Measurements from ENCODE around the gene ZFP92. TPM values are rescaled to one million over a fixed set of nuclear protein-coding genes. Genes with fewer than 3 reads are reported as not detected.

Gene ZFP92
- total and polyA plus RNA-seq, 2 donors, result 0.19 to 0.27 TPM

- peaks cover 0 to 6% of the 10 kb centered on the region in 2 donors for H3K4me1 ChIP-seq (ENCODE audit: control insufficient read depth in 2 of 2, insufficient read depth in 2 of 2, low read length in 2 of 2)
- H3K27me3 ChIP-seq (ENCODE audit: control insufficient read depth in 2 of 2, insufficient read depth in 1 of 2, low read length in 1 of 2), result peaks cover 0 to 26% of the 10 kb centered on the region in 2 donors
- no peak for DNase-seq (ENCODE audit: low read depth in 6 of 9, low spot score in 9 of 9)
- 98% methylated on average over 15 of the region's 15 CpGs for WGBS
- no peak overlapping the region for H3K4me3 ChIP-seq (ENCODE audit: low read length in 2 of 2)
- no peak overlapping the region for H3K27ac ChIP-seq (ENCODE audit: low read depth in 1 of 2, low read length in 1 of 2)
- no peaks in the 10 kb centered on the region for H3K9me3 ChIP-seq (ENCODE audit: control insufficient read depth in 2 of 2, insufficient read depth in 1 of 2, low read length in 1 of 2)
- no peaks in the 10 kb centered on the region for H3K36me3 ChIP-seq (ENCODE audit: control insufficient read depth in 2 of 2, insufficient read depth in 2 of 2, low read length in 1 of 2)
Observed at GRCh38 chrX:153410373-153410772, 899 bp upstream of the ZFP92 start.

DNA sequence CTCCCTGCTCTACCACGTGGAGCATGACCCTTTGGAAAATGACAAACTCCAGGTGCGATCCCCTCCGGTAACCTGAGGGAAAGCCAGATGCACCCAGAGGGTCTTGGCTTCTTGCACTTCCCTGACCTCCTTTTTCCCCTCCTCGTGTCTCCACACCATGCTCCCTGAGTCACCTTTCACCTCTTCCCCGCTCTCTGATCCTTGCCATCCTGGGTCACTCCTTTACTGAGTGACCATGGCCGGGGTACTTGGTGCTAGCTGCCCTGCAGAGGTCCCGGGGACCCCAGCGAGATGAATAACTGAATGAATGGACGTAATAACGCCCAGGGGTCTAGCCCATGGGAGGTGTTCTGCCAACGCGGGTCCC is 401 bp upstream of the ZFP92 start:
- Histone ChIP-seq H3K9me3 (ENCODE audit: control insufficient read depth in 2 of 2, insufficient read depth in 1 of 2, low read length in 1 of 2) (no peaks in the 10 kb centered on the region), H3K36me3 (ENCODE audit: control insufficient read depth in 2 of 2, insufficient read depth in 2 of 2, low read length in 1 of 2) (no peaks in the 10 kb centered on the region), H3K27ac (ENCODE audit: low read depth in 1 of 2, low read length in 1 of 2) (no peak overlapping the region), H3K27me3 (ENCODE audit: control insufficient read depth in 2 of 2, insufficient read depth in 1 of 2, low read length in 1 of 2) (peaks cover 0 to 26% of the 10 kb centered on the region in 2 donors), H3K4me1 (ENCODE audit: control insufficient read depth in 2 of 2, insufficient read depth in 2 of 2, low read length in 2 of 2) (peaks cover 0 to 6% of the 10 kb centered on the region in 2 donors), H3K4me3 (ENCODE audit: low read length in 2 of 2) (peak overlapping the region in 1 of 2 donors; percentile 47)
- WGBS, result 75% methylated on average over 12 of the region's 12 CpGs
- DNase-seq (ENCODE audit: low read depth in 6 of 9, low spot score in 9 of 9), result no peak

GRCh38 chrX:153411988-153412574 is 809 bp downstream of the ZFP92 start:
- H3K27me3 ChIP-seq (ENCODE audit: control insufficient read depth in 2 of 2, insufficient read depth in 1 of 2, low read length in 1 of 2), result peaks cover 0 to 26% of the 10 kb centered on the region in 2 donors
- no peak overlapping the region for H3K27ac ChIP-seq (ENCODE audit: low read depth in 1 of 2, low read length in 1 of 2)
- WGBS, result 46% methylated on average over 17 of the region's 17 CpGs

DNA sequence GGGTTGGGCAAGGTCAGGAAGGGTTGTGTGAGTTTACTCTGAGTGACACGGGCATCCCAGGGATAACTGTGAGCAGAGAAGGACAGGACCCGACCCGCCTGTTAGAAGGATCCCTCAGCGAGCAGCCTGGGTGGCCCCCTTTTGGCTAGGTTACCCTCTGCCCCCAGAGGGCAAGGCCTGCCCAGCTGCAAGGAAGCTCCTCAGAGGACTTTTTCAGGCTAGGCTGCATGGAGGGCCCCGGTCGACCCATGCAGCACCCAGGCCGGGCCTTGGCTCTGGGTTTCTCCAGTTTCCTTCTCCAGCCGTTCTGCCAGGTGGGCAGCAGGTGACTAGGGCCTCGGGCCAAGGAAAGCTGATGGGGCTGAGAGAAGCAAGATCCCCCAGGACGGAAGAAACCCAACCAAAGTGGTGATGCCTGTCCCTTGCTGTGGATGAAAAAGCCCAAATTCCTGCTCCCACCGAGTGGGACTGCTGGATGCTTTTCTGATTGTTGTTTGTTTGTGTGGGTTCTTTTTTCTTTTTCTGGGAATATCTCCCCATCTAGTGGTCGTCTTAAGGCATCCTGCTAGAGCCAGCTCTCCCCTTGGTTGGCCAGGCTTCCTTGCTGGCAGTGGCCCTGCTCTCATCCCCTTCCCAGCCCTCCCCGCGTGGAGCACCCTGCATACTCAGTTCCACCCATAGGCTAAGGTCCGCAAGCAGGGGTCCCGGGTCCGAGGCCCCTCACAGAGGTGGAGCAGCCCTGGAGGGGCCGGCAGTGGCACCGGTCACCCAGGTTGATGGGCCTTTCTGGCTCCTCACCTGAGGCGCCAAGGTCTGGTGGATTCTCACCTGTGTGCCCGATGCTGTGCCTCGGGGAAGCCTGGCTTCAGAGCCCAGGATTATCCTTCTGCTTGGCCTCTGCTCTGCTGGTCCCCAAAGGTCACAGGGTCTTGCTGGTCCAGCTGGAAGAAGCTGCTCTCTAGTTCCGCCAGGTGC is 1.8 kb downstream of the ZFP92 start:
- Histone ChIP-seq H3K27me3 (ENCODE audit: control insufficient read depth in 2 of 2, insufficient read depth in 1 of 2, low read length in 1 of 2) (peaks cover 0 to 26% of the 10 kb centered on the region in 2 donors), H3K36me3 (ENCODE audit: control insufficient read depth in 2 of 2, insufficient read depth in 2 of 2, low read length in 1 of 2) (no peaks in the 10 kb centered on the region), H3K4me3 (ENCODE audit: low read length in 2 of 2) (no peak overlapping the region), H3K27ac (ENCODE audit: low read depth in 1 of 2, low read length in 1 of 2) (no peak overlapping the region), H3K9me3 (ENCODE audit: control insufficient read depth in 2 of 2, insufficient read depth in 1 of 2, low read length in 1 of 2) (no peaks in the 10 kb centered on the region), H3K4me1 (ENCODE audit: control insufficient read depth in 2 of 2, insufficient read depth in 2 of 2, low read length in 2 of 2) (peaks cover 0 to 6% of the 10 kb centered on the region in 2 donors)
- WGBS, result 95% methylated on average over 23 of the region's 23 CpGs
- DNase-seq (ENCODE audit: low read depth in 6 of 9, low spot score in 9 of 9), result no peak

More at GRCh38 chrX:153411988-153412574, 809 bp downstream of the ZFP92 start:
- no peak for DNase-seq (ENCODE audit: low read depth in 6 of 9, low spot score in 9 of 9)
- Histone ChIP-seq H3K9me3 (ENCODE audit: control insufficient read depth in 2 of 2, insufficient read depth in 1 of 2, low read length in 1 of 2) (no peaks in the 10 kb centered on the region), H3K4me3 (ENCODE audit: low read length in 2 of 2) (peak overlapping the region; percentile 20 to 47), H3K36me3 (ENCODE audit: control insufficient read depth in 2 of 2, insufficient read depth in 2 of 2, low read length in 1 of 2) (no peaks in the 10 kb centered on the region), H3K4me1 (ENCODE audit: control insufficient read depth in 2 of 2, insufficient read depth in 2 of 2, low read length in 2 of 2) (peaks cover 0 to 6% of the 10 kb centered on the region in 2 donors)

GRCh38 chrX:153413731-153414130 is 2.5 kb downstream of the ZFP92 start:
- H3K27me3 ChIP-seq (ENCODE audit: control insufficient read depth in 2 of 2, insufficient read depth in 1 of 2, low read length in 1 of 2), result peaks cover 0 to 26% of the 10 kb centered on the region in 2 donors
- no peak for DNase-seq (ENCODE audit: low read depth in 6 of 9, low spot score in 9 of 9)
- H3K27ac ChIP-seq (ENCODE audit: low read depth in 1 of 2, low read length in 1 of 2), result no peak overlapping the region
- no peaks in the 10 kb centered on the region for H3K36me3 ChIP-seq (ENCODE audit: control insufficient read depth in 2 of 2, insufficient read depth in 2 of 2, low read length in 1 of 2)
- WGBS, result 95% methylated on average over 11 of the region's 11 CpGs
- no peak overlapping the region for H3K4me3 ChIP-seq (ENCODE audit: low read length in 2 of 2)
- no peaks in the 10 kb centered on the region for H3K9me3 ChIP-seq (ENCODE audit: control insufficient read depth in 2 of 2, insufficient read depth in 1 of 2, low read length in 1 of 2)
- H3K4me1 ChIP-seq (ENCODE audit: control insufficient read depth in 2 of 2, insufficient read depth in 2 of 2, low read length in 2 of 2), result peaks cover 0 to 6% of the 10 kb centered on the region in 2 donors

DNA sequence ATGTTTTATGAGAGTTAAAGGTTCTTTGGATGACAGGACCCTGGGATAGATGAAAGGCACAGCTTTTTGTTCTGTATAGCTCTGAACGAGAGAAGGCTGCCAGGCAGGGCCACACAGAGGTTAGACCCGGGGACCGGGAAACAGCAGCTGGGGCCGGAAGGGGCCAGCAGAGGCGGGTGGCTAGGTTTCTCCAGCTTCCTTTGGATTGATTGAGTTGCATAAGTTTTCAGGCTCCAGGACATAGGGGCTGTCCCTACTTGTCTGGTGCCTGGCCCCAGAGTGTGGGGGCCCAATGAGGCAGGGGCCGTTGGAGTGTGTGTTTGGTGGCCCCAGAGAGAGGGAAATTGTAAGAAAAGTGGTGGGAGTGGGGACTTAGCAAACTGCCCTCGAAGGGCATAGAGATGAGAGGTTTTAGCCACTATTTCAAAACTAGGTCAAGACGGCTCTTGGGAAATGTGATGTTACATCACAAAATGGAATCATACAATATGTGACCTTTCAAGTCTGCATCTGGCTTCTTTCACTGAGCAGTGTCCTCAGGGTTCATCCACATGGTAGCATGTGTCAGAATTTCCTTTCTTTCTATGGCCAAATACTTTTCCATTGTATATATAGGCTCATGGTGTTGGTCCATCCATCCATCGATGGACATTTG is 3.7 kb downstream of the ZFP92 start:
- Histone ChIP-seq H3K4me1 (ENCODE audit: control insufficient read depth in 2 of 2, insufficient read depth in 2 of 2, low read length in 2 of 2) (peaks cover 0 to 6% of the 10 kb centered on the region in 2 donors), H3K9me3 (ENCODE audit: control insufficient read depth in 2 of 2, insufficient read depth in 1 of 2, low read length in 1 of 2) (no peaks in the 10 kb centered on the region), H3K27ac (ENCODE audit: low read depth in 1 of 2, low read length in 1 of 2) (no peak overlapping the region), H3K36me3 (ENCODE audit: control insufficient read depth in 2 of 2, insufficient read depth in 2 of 2, low read length in 1 of 2) (no peaks in the 10 kb centered on the region), H3K4me3 (ENCODE audit: low read length in 2 of 2) (no peak overlapping the region), H3K27me3 (ENCODE audit: control insufficient read depth in 2 of 2, insufficient read depth in 1 of 2, low read length in 1 of 2) (peaks cover 0 to 26% of the 10 kb centered on the region in 2 donors)
- DNase-seq (ENCODE audit: low read depth in 6 of 9, low spot score in 9 of 9), result no peak
- 91% methylated on average over 9 of the region's 9 CpGs for WGBS

- no peaks in the 10 kb centered on the region for H3K9me3 ChIP-seq (ENCODE audit: control insufficient read depth in 2 of 2, insufficient read depth in 1 of 2, low read length in 1 of 2)
- no peak overlapping the region for H3K4me3 ChIP-seq (ENCODE audit: low read length in 2 of 2)
- DNase-seq (ENCODE audit: low read depth in 6 of 9, low spot score in 9 of 9), result no peak
- H3K36me3 ChIP-seq (ENCODE audit: control insufficient read depth in 2 of 2, insufficient read depth in 2 of 2, low read length in 1 of 2), result peaks cover 0 to 3% of the 10 kb centered on the region in 2 donors
- H3K27me3 ChIP-seq (ENCODE audit: control insufficient read depth in 2 of 2, insufficient read depth in 1 of 2, low read length in 1 of 2), result peaks cover 0 to 11% of the 10 kb centered on the region in 2 donors
- peaks cover 0 to 1% of the 10 kb centered on the region in 2 donors for H3K4me1 ChIP-seq (ENCODE audit: control insufficient read depth in 2 of 2, insufficient read depth in 2 of 2, low read length in 2 of 2)
- 91% methylated on average over 12 of the region's 12 CpGs for WGBS
- no peak overlapping the region for H3K27ac ChIP-seq (ENCODE audit: low read depth in 1 of 2, low read length in 1 of 2)
Observed at GRCh38 chrX:153416781-153417450, 5.6 kb downstream of the ZFP92 start.

- H3K36me3 ChIP-seq (ENCODE audit: control insufficient read depth in 2 of 2, insufficient read depth in 2 of 2, low read length in 1 of 2), result peaks cover 0 to 3% of the 10 kb centered on the region in 2 donors
- H3K27ac ChIP-seq (ENCODE audit: low read depth in 1 of 2, low read length in 1 of 2), result no peak overlapping the region
- H3K9me3 ChIP-seq (ENCODE audit: control insufficient read depth in 2 of 2, insufficient read depth in 1 of 2, low read length in 1 of 2), result no peaks in the 10 kb centered on the region
- H3K27me3 ChIP-seq (ENCODE audit: control insufficient read depth in 2 of 2, insufficient read depth in 1 of 2, low read length in 1 of 2), result peaks cover 0 to 5% of the 10 kb centered on the region in 2 donors
- no peak for DNase-seq (ENCODE audit: low read depth in 6 of 9, low spot score in 9 of 9)
- WGBS, result 98% methylated on average over 8 of the region's 8 CpGs
- H3K4me3 ChIP-seq (ENCODE audit: low read length in 2 of 2), result no peak overlapping the region
- H3K4me1 ChIP-seq (ENCODE audit: control insufficient read depth in 2 of 2, insufficient read depth in 2 of 2, low read length in 2 of 2), result no peaks in the 10 kb centered on the region
Observed at GRCh38 chrX:153417637-153418036, 6.4 kb downstream of the ZFP92 start.
